Esophagus squamous epithelium (tissue), 5 donors: Measurements from ENCODE around the gene IGSF9B. TPM values are rescaled to one million over a fixed set of nuclear protein-coding genes. Genes with fewer than 3 reads are reported as not detected.

Source experiments
- DNase-seq: peaks from one replicate; lab custom pipeline; 2025; lab: John Stamatoyannopoulos, UW
- H3K27ac ChIP-seq, 4 donors: fragments of 200-600 bp; sonication (generic); one replicate each; pipeline ENCODE4 v1.5.1; 2016 to 2019; ENCODE audit warnings: mild to moderate bottlenecking in 1 of 4
- H3K27me3 ChIP-seq, 4 donors: fragments of 200-600 bp; sonication (generic); 1 replicate in 3 of 4; 2 replicates in 1 of 4; pipeline versions ENCODE4 v1.5.1 to v1.6.0; 2017 to 2021; ENCODE audit warnings: antibody characterized with exemption in 1 of 4
- H3K36me3 ChIP-seq, 3 donors: fragments of 200-600 bp; sonication (generic); one replicate each; pipeline ENCODE4 v1.5.1; 2016 to 2019
- H3K4me1 ChIP-seq, 3 donors: fragments of 200-600 bp; sonication (generic); one replicate each; pipeline ENCODE4 v1.5.1; 2017 to 2019
- H3K4me3 ChIP-seq, 4 donors: fragments of 200-600 bp; sonication (generic); 1 replicate in 3 of 4; 2 replicates in 1 of 4; pipeline ENCODE4 v1.5.1; 2016 to 2019; ENCODE audit warnings: mild to moderate bottlenecking in 2 of 4, moderate library complexity in 1 of 4
- H3K9me3 ChIP-seq, 3 donors: fragments of 200-600 bp; sonication (generic); one replicate each; pipeline ENCODE4 v1.5.1; 2016 to 2019
- CTCF ChIP-seq, 6 experiments: fragments of 450-650 bp in 4 of 6; fragments of 200-600 bp in 2 of 6; sonication (generic) in 2 of 6; IDR thresholded peaks; one replicate each; pipeline ENCODE4 v1.5.1; 2016 to 2019; ENCODE audit warnings: antibody characterized with exemption in 6 of 6, mild to moderate bottlenecking in 4 of 6, moderate library complexity in 4 of 6
- POLR2A ChIP-seq, 4 donors: fragments of 450-650 bp; IDR thresholded peaks; one replicate each; pipeline ENCODE4 v1.6.1; 2017; ENCODE audit warnings: antibody characterized with exemption in 4 of 4, mild to moderate bottlenecking in 4 of 4, moderate library complexity in 3 of 4
- WGBS, 2 donors: methylation state at CpG; one replicate each; pipeline ENCODE4 v1.1.5; 2018; 5-methylcytosine and 5-hydroxymethylcytosine counted together
- intact Hi-C: fragments of 100-400 bp; cut with DNase I; formaldehyde crosslinking; loops from one replicate; pipeline ENCODE4 v1.15.0; 2022
- total RNA-seq, 4 donors: library from RNA; depleted of rRNA; stranded (reverse); fragments of >200 nt; gene quantifications; one replicate each; pipeline ENCODE4 v1.1.0, GENCODE V29; 2016
- donor health status: DM: yes; HTN: yes; CAD: no.

The IGSF9B gene
- total RNA-seq, 4 donors from 2014 or later = 1.1 to 4.8 (median 1.8) TPM

DNA sequence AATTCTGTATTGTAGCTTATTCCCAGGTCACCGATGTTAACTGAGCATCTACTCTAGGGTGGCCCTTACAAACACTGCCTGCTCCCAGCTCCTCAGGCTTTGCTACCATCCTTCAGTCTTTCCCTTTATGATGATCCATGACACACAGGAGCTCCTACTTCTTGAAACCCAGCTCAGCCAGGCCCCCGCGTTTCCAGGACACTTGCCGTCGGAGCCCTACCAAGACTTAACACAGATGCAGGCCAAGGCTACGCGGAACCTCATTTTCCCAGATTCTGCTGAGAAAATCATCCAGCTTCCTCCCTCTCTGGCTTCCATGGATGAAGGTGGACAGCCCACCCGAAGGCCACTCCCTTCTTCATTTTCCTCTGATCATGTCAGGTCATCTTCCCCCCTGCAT lies 18.6 kb downstream of the IGSF9B start:
- TF ChIP-seq POLR2A (IDR thresholded peaks at IDR 0.05) (no peak), CTCF (IDR thresholded peaks at IDR 0.05) (no peak)
- Histone ChIP-seq H3K27ac (no peak overlapping the region), H3K4me3 (no peak overlapping the region), H3K9me3 (no peaks in the 10 kb centered on the region), H3K27me3 (no peaks in the 10 kb centered on the region), H3K4me1 (peaks cover 0 to 16% (median 7%) of the 10 kb centered on the region in 3 donors), H3K36me3 (peaks cover 0 to 13% (median 0%) of the 10 kb centered on the region in 3 donors)
- intact Hi-C loops = no loop called here
- 95 to 96% methylated on average over 7 to 8 of the region's 8 CpGs for WGBS, 2 donors
- DNase-seq = no peak

DNA sequence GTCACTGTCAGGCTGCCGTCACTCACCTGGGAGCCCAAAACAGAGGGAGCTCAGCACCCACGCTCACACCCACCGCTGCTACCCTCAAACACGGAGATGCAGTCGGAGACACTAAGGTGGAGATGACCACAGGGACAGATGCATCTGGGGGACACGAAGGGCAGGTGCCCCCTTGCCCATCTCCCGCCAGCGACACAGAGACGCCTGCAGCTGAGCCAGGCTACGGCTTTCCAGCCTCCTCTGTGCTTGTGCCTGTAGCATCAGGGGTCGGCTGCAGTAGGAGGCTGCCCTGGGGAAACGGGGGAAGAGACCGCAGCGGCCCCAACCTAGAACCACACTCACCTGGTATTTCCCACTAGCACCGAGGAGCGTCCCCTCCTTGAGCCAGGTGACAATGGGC lies 19.3 kb downstream of the IGSF9B start:
- Histone ChIP-seq H3K9me3 (no peaks in the 10 kb centered on the region), H3K36me3 (peaks cover 0 to 13% (median 0%) of the 10 kb centered on the region in 3 donors), H3K4me3 (no peak overlapping the region), H3K27me3 (no peaks in the 10 kb centered on the region), H3K4me1 (peaks cover 0 to 16% (median 7%) of the 10 kb centered on the region in 3 donors), H3K27ac (no peak overlapping the region)
- intact Hi-C loops = no loop called here
- DNase-seq = no peak
- TF ChIP-seq CTCF (IDR thresholded peaks at IDR 0.05) (no peak), POLR2A (IDR thresholded peaks at IDR 0.05) (no peak)
- WGBS, 2 donors = 83% methylated on average over 3 of the region's 16 CpGs; no CpG with 5 or more reads in 1 of the 2 donors

DNA sequence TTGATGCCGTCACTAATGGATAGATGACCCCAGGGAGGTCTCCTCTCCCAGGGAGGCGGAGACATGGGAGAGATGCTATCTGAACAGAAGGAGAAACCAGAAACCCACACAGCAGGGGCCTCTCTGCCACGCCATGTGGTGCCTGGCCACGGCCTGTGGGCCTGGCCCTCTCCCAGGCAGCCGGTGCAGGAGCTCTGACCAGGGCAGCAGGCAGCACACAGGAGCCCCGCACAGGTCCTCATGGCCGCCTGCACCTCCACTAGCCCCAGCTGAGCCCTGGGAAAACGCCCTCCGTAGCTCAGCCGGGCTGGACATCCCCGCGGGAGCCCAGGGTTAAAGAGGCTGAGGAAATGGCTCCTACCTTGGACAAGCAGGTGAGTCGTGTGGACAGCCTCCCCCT lies 19.8 kb downstream of the IGSF9B start:
- intact Hi-C loops = no loop called here
- Histone ChIP-seq H3K4me3 (no peak overlapping the region), H3K9me3 (no peaks in the 10 kb centered on the region), H3K27me3 (no peaks in the 10 kb centered on the region), H3K36me3 (peaks cover 0 to 13% (median 0%) of the 10 kb centered on the region in 3 donors), H3K27ac (no peak overlapping the region), H3K4me1 (peaks cover 0 to 16% (median 7%) of the 10 kb centered on the region in 3 donors)
- WGBS, 2 donors = 60% methylated on average over 2 of the region's 13 CpGs; no CpG with 5 or more reads in 1 of the 2 donors
- DNase-seq = no peak
- TF ChIP-seq CTCF (IDR thresholded peaks at IDR 0.05) = no peak
- TF ChIP-seq POLR2A (IDR thresholded peaks at IDR 0.05) = no peak

DNA sequence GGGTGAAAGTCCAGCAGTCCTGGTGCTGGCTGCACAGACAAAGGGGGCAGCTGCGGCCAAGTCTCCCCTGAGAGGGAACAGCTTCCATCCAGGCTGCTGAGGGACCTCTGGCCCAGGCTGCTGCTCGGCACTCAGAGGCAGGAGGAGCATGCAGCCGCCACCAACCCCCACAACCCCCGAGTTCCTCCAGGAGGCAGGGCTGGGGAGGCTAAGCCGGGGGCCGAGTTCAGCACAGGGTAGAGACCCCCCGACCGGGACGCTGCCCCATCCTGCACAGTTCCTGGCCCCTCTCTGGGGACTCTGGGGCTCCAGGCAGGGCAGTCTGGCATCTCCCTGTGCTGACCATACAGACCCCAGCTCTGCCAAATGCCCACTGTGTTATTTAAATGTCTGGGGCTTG lies 20.2 kb downstream of the IGSF9B start:
- intact Hi-C loops = no loop called here
- no peaks in the 10 kb centered on the region for H3K9me3 ChIP-seq
- no peaks in the 10 kb centered on the region for H3K27me3 ChIP-seq
- H3K4me1 ChIP-seq = peaks cover 0 to 16% (median 7%) of the 10 kb centered on the region in 3 donors
- no peak for DNase-seq
- no peak overlapping the region for H3K4me3 ChIP-seq
- peaks cover 0 to 13% (median 0%) of the 10 kb centered on the region in 3 donors for H3K36me3 ChIP-seq
- 69 to 80% methylated on average over 1 to 4 of the region's 9 CpGs for WGBS, 2 donors
- TF ChIP-seq CTCF (IDR thresholded peaks at IDR 0.05) = no peak
- TF ChIP-seq POLR2A (IDR thresholded peaks at IDR 0.05) = no peak
- no peak overlapping the region for H3K27ac ChIP-seq

- TF ChIP-seq CTCF (IDR thresholded peaks at IDR 0.05) (no peak), POLR2A (IDR thresholded peaks at IDR 0.05) (no peak)
- Histone ChIP-seq H3K36me3 (peaks cover 0 to 13% (median 0%) of the 10 kb centered on the region in 3 donors), H3K27ac (no peak overlapping the region), H3K9me3 (no peaks in the 10 kb centered on the region), H3K4me3 (no peak overlapping the region), H3K4me1 (peaks cover 0 to 16% (median 7%) of the 10 kb centered on the region in 3 donors), H3K27me3 (no peaks in the 10 kb centered on the region)
- 80 to 93% methylated on average over 2 of the region's 13 CpGs for WGBS, 2 donors
- no peak for DNase-seq
- intact Hi-C loops = no loop called here
Measured at GRCh38 chr11:133936136-133936535, 20.6 kb downstream of the IGSF9B start.
